PC-3 (cell line): ENCODE results near the gene UBASH3A. TPM values are rescaled to one million over a fixed set of nuclear protein-coding genes. Genes with fewer than 3 reads are reported as not detected.
"Not testable (repeated sequence)": the region's sequence is repeated elsewhere in the genome, so short reads cannot be mapped to it uniquely, and the experiment has no call there.

Experiments
- ATAC-seq: fragments of 200-7000 bp; cut with Tn5 transposase; 2 replicates; pipeline ENCODE4 v1.9.1; 2020; ENCODE audit warnings: mild to moderate bottlenecking, moderate library complexity
- BruUV-seq: library from RNA; stranded (reverse); fragments of 400-500 nt; replicated peaks from 2 replicates; lab custom pipeline; 2021; lab: Mats Ljungman, UMichigan
- CTCF ChIA-PET: fragments of 300-600 bp; sonication (Branson Sonifier 250); formaldehyde crosslinking; loops from one replicate; lab custom pipeline; 2022; ENCODE audit warnings: antibody characterized with exemption; lab: Charles Lee
- POLR2A ChIA-PET: fragments of 300-600 bp; sonication (Branson Sonifier 250); formaldehyde crosslinking; loops from one replicate; lab custom pipeline; 2022; ENCODE audit warnings: antibody characterized with exemption; ENCODE audit not compliant: unreplicated experiment; lab: Charles Lee
- DNase-seq: peaks from one replicate; pipeline ENCODE4 v3.0.0-alpha.2; 2015
- H2AFZ ChIP-seq: fragments of 300-600 bp; sonication (generic); 2 replicates; pipeline ENCODE4 v1.6.0; 2016; ENCODE audit warnings: antibody characterized with exemption, low read length
- H3F3A ChIP-seq: fragments of 300-600 bp; sonication (generic); one replicate; pipeline ENCODE4 v1.6.0; 2017; ENCODE audit warnings: antibody characterized with exemption, low read length, control low read depth, mild to moderate bottlenecking; ENCODE audit not compliant: unreplicated experiment
- H3K27ac ChIP-seq: fragments of 300-600 bp; sonication (generic); 2 replicates; pipeline ENCODE4 v1.5.1; 2016; ENCODE audit warnings: mild to moderate bottlenecking, low read length
- H3K27me3 ChIP-seq: fragments of 300-600 bp; sonication (generic); 2 replicates; pipeline ENCODE4 v1.6.1; 2016; ENCODE audit warnings: low read length, mixed read lengths
- H3K36me3 ChIP-seq: fragments of 300-600 bp; sonication (generic); 2 replicates; pipeline ENCODE4 v1.6.1; 2016; ENCODE audit warnings: low read depth, mixed run types, low read length, mixed read lengths
- H3K4me1 ChIP-seq: fragments of 300-600 bp; sonication (generic); 2 replicates; pipeline ENCODE4 v1.5.1; 2016; ENCODE audit warnings: low read length; ENCODE audit not compliant: insufficient read depth
- H3K4me2 ChIP-seq: fragments of 300-600 bp; sonication (generic); 2 replicates; pipeline ENCODE4 v1.6.0; 2016; ENCODE audit warnings: low read length
- H3K4me3 ChIP-seq: fragments of 300-600 bp; sonication (generic); 2 replicates; pipeline ENCODE4 v1.5.1; 2016; ENCODE audit warnings: mild to moderate bottlenecking, low read length, mixed read lengths
- H3K79me2 ChIP-seq: fragments of 300-600 bp; sonication (generic); 2 replicates; pipeline ENCODE4 v1.6.1; 2017; ENCODE audit warnings: low read length, mixed read lengths
- H3K9ac ChIP-seq: fragments of 300-600 bp; sonication (generic); 2 replicates; pipeline ENCODE4 v1.6.0; 2016; ENCODE audit warnings: mild to moderate bottlenecking, low read length
- H3K9me2 ChIP-seq: fragments of 300-600 bp; sonication (generic); replicated peaks from 2 replicates; pipeline ENCODE4 v1.6.1; 2016; ENCODE audit warnings: mixed run types, low read length, mixed read lengths
- H3K9me3 ChIP-seq: fragments of 300-600 bp; sonication (generic); 2 replicates; pipeline ENCODE4 v1.6.1; 2016; ENCODE audit warnings: low read length, mixed read lengths
- H4K20me1 ChIP-seq: fragments of 300-600 bp; sonication (generic); 2 replicates; pipeline ENCODE4 v1.6.1; 2016; ENCODE audit warnings: low read length, mixed read lengths
- CTCF ChIP-seq: fragments of 300-600 bp; sonication (generic); conservative IDR thresholded peaks from 2 replicates; pipeline ENCODE4 v1.5.1; 2017; ENCODE audit warnings: antibody characterized with exemption, low read depth, mild to moderate bottlenecking, low read length
- EZH2 ChIP-seq: fragments of 300-600 bp; sonication (generic); IDR thresholded peaks from one replicate; pipeline ENCODE4 v1.6.1; 2017; ENCODE audit warnings: antibody characterized with exemption, mild to moderate bottlenecking, low read length; ENCODE audit not compliant: unreplicated experiment
- EZH2phosphoT487 ChIP-seq: fragments of 300-600 bp; sonication (generic); IDR thresholded peaks from 2 replicates; pipeline ENCODE4 v1.6.1; 2018; ENCODE audit warnings: mild to moderate bottlenecking, antibody characterized with exemption, low read length, borderline replicate concordance
- intact Hi-C: fragments of 100-400 bp; cut with micrococcal nuclease; formaldehyde crosslinking; loops from 2 replicates; pipeline ENCODE4 v1.9.0; 2023
- total RNA-seq: library from RNA; depleted of rRNA; stranded (reverse); fragments of >200 nt; gene quantifications from 2 replicates; pipeline ENCODE4 v1.2.3, GENCODE V29; 2014

Gene UBASH3A
- total RNA-seq, 1 experiment from 2014 or later: 1.0 TPM

- Histone ChIP-seq H3K9me2 (no peaks in the 10 kb centered on the region), H3K4me3 (no peak overlapping the region), H2AFZ (no peak overlapping the region), H3K9me3 (no peaks in the 10 kb centered on the region), H3K36me3 (no peaks in the 10 kb centered on the region), H3K4me2 (no peak overlapping the region), H3K4me1 (peaks cover 21% of the 10 kb centered on the region), H3K9ac (peak overlapping the region; percentile 46; the same call in 1 of the 2 replicates), H4K20me1 (no peaks in the 10 kb centered on the region), H3F3A (no peaks in the 10 kb centered on the region), H3K27me3 (no peaks in the 10 kb centered on the region), H3K79me2 (no peaks in the 10 kb centered on the region), H3K27ac (peak overlapping the region; percentile 83)
- peak; percentile 34 for ATAC-seq
- POLR2A ChIA-PET: interaction anchor here (0.8 kb wide), 1 partner anchor 104 kb away, joined by 4 read pairs; no protein-coding TSS in a partner anchor
- DNase-seq: peak; percentile 50
- CTCF ChIA-PET: interaction anchor here (0.6 to 1.0 kb wide), 7 partner anchors 8 to 170 kb away, joined by 3 to 12 read pairs (median 5); no protein-coding TSS in a partner anchor
- no TSS peak for BruUV-seq
- TF ChIP-seq EZH2phosphoT487 (no peak), EZH2 (no peak), CTCF (peak; percentile 62)
- intact Hi-C loops: loop anchor here (2.0 kb wide), 1 partner anchor 69 kb away; no protein-coding TSS in a partner anchor
These were observed 63.7 kb downstream of the UBASH3A start for GRCh38 chr21:42467140-42467983.

GRCh38 chr21:42468491-42469131 is 64.9 kb downstream of the UBASH3A start:
- no peaks in the 10 kb centered on the region for H3K9me2 ChIP-seq
- peak overlapping the region; percentile 57; the same call in 1 of the 2 replicates for H3K9ac ChIP-seq
- no peaks in the 10 kb centered on the region for H3K36me3 ChIP-seq
- 0 out of 2 replicates have a peak overlapping the region, but pooled peaks have one; percentile 0 for H3K4me2 ChIP-seq
- H3K27me3 ChIP-seq: no peaks in the 10 kb centered on the region
- no peaks in the 10 kb centered on the region for H3K9me3 ChIP-seq
- DNase-seq (peak; percentile 65), ATAC-seq (peak; percentile 83)
- CTCF ChIA-PET: interaction anchor here (0.5 to 0.9 kb wide), 3 partner anchors 14 to 102 kb away, joined by 3 to 4 read pairs (median 4); partner anchors contain the start of gene TFF1
- H3F3A ChIP-seq: no peaks in the 10 kb centered on the region
- peak overlapping the region; percentile 83 for H3K27ac ChIP-seq
- peaks cover 23% of the 10 kb centered on the region for H3K4me1 ChIP-seq
- intact Hi-C loops: loop anchor here (1.0 to 2.0 kb wide), 2 partner anchors 28 to 48 kb away; partner anchors contain the start of gene RSPH1
- H2AFZ ChIP-seq: peak overlapping the region; percentile 6
- no peaks in the 10 kb centered on the region for H4K20me1 ChIP-seq
- no peak overlapping the region for H3K4me3 ChIP-seq
- TSS peak; percentile 76 for BruUV-seq
- no peaks in the 10 kb centered on the region for H3K79me2 ChIP-seq
- TF ChIP-seq EZH2phosphoT487: no peak
- POLR2A ChIA-PET: interaction anchor here (0.7 to 0.9 kb wide), 2 partner anchors 27 to 131 kb away, joined by 3 to 8 read pairs; partner anchors contain the start of gene RSPH1

GRCh38 chr21:42469272-42469671 is 65.6 kb downstream of the UBASH3A start:
- no peak for ATAC-seq
- H3K36me3 ChIP-seq: no peaks in the 10 kb centered on the region
- peaks cover 29% of the 10 kb centered on the region for H3K4me1 ChIP-seq
- H3K9ac ChIP-seq: peak overlapping the region; percentile 57; the same call in 1 of the 2 replicates
- CTCF ChIA-PET: no interaction called here
- POLR2A ChIA-PET: no interaction called here
- H3K27me3 ChIP-seq: no peaks in the 10 kb centered on the region
- H3K9me2 ChIP-seq: no peaks in the 10 kb centered on the region
- H3K9me3 ChIP-seq: no peaks in the 10 kb centered on the region
- H3F3A ChIP-seq: no peaks in the 10 kb centered on the region
- intact Hi-C loops: loop anchor here (2.0 kb wide), 1 partner anchor 48 kb away; no protein-coding TSS in a partner anchor
- DNase-seq: no peak
- no TSS peak for BruUV-seq
- no peak overlapping the region for H2AFZ ChIP-seq
- H3K79me2 ChIP-seq: no peaks in the 10 kb centered on the region
- TF ChIP-seq EZH2phosphoT487 (no peak), CTCF (no peak), EZH2 (no peak)
- no peak overlapping the region for H3K4me3 ChIP-seq
- H3K4me2 ChIP-seq: 0 out of 2 replicates have a peak overlapping the region, but pooled peaks have one; percentile 0
- H3K27ac ChIP-seq: peak overlapping the region; percentile 83
- no peaks in the 10 kb centered on the region for H4K20me1 ChIP-seq

GRCh38 chr21:42469726-42470125 is 66.0 kb downstream of the UBASH3A start:
- BruUV-seq, ATAC-seq, CTCF ChIA-PET: not testable (repeated sequence)

More at GRCh38 chr21:42469726-42470125, 66.0 kb downstream of the UBASH3A start:
- DNase-seq, H3K36me3 ChIP-seq, H3K9me2 ChIP-seq, H3K4me2 ChIP-seq, H4K20me1 ChIP-seq, H3K9me3 ChIP-seq, H3K27me3 ChIP-seq, H3K79me2 ChIP-seq, H3K9ac ChIP-seq, H2AFZ ChIP-seq, POLR2A ChIA-PET, H3K4me3 ChIP-seq, H3F3A ChIP-seq: not testable (repeated sequence)
- H3K4me1 ChIP-seq: peaks cover 34% of the 10 kb centered on the region
- intact Hi-C loops: loop anchor here (2.0 kb wide), 1 partner anchor 47 kb away; no protein-coding TSS in a partner anchor
- peak overlapping the region; percentile 83; the same call in 1 of the 2 replicates for H3K27ac ChIP-seq
